PFSK-1 (cell line): ENCODE results near the gene MAP7.

Experiments
- FOXP2 ChIP-seq: optimal IDR thresholded peaks from 2 replicates; pipeline ENCODE3; 2011; ENCODE audit warnings: borderline replicate concordance, control low read depth, inconsistent platforms; ENCODE audit not compliant: insufficient read depth; ENCODE audit errors: extremely low read length, extremely low read depth
- POLR2AphosphoS5 ChIP-seq: IDR thresholded peaks from 2 replicates; pipeline ENCODE4 v1.6.1; 2012; ENCODE audit warnings: low read depth, mild to moderate bottlenecking, control low read depth, low read length, moderate library complexity
- SIN3A ChIP-seq: IDR thresholded peaks from 2 replicates; pipeline ENCODE4 v1.6.1; 2012; ENCODE audit warnings: mild to moderate bottlenecking, low read length, moderate library complexity, borderline replicate concordance; ENCODE audit not compliant: insufficient read depth
- TAF1 ChIP-seq: IDR thresholded peaks from 2 replicates; pipeline ENCODE4 v1.6.1; 2012; ENCODE audit warnings: low read length, control low read depth, borderline replicate concordance; ENCODE audit not compliant: insufficient read depth
- TF ChIP-seq, protein P1 (sequence below), 2 experiments: IDR thresholded peaks; 2 replicates each; pipeline versions ENCODE4 v1.6.1 to v1.8.0; 2011 to 2012; ENCODE audit warnings: low read depth in 2 of 2, low read length in 2 of 2, control low read depth in 1 of 2, inconsistent platforms in 1 of 2, mild to moderate bottlenecking in 1 of 2, moderate library complexity in 1 of 2; ENCODE audit not compliant: insufficient read depth in 1 of 2

Gene MAP7

DNA sequence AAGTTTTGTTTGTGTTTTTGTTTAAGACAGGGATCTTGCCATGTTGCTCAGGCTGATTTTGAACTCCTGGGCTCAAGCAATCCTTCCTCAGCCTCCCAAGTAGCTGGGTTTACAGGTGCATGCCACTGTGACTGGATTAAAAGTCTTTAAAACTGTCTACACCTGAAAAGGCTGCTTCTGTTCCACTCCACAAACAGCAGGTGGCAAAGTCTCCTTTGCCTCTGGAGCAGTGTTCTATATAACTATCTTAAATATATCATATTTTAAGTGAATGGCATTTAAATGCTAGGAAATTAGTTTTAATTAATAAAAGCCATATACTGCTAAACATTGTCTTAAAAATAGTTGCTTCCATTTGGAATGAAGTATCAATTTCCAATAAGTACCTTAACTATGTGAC is 171.3 kb downstream of the MAP7 start:
- TF ChIP-seq TAF1 (no peak), SIN3A (no peak), POLR2AphosphoS5 (no peak), FOXP2 (no peak)
- TF ChIP-seq, protein P1, sequence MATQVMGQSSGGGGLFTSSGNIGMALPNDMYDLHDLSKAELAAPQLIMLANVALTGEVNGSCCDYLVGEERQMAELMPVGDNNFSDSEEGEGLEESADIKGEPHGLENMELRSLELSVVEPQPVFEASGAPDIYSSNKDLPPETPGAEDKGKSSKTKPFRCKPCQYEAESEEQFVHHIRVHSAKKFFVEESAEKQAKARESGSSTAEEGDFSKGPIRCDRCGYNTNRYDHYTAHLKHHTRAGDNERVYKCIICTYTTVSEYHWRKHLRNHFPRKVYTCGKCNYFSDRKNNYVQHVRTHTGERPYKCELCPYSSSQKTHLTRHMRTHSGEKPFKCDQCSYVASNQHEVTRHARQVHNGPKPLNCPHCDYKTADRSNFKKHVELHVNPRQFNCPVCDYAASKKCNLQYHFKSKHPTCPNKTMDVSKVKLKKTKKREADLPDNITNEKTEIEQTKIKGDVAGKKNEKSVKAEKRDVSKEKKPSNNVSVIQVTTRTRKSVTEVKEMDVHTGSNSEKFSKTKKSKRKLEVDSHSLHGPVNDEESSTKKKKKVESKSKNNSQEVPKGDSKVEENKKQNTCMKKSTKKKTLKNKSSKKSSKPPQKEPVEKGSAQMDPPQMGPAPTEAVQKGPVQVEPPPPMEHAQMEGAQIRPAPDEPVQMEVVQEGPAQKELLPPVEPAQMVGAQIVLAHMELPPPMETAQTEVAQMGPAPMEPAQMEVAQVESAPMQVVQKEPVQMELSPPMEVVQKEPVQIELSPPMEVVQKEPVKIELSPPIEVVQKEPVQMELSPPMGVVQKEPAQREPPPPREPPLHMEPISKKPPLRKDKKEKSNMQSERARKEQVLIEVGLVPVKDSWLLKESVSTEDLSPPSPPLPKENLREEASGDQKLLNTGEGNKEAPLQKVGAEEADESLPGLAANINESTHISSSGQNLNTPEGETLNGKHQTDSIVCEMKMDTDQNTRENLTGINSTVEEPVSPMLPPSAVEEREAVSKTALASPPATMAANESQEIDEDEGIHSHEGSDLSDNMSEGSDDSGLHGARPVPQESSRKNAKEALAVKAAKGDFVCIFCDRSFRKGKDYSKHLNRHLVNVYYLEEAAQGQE (IDR thresholded peaks at IDR 0.05; ENCODE audit: insufficient read depth in 1 of 2, low read depth in 2 of 2, low read length in 2 of 2) = no peak

DNA sequence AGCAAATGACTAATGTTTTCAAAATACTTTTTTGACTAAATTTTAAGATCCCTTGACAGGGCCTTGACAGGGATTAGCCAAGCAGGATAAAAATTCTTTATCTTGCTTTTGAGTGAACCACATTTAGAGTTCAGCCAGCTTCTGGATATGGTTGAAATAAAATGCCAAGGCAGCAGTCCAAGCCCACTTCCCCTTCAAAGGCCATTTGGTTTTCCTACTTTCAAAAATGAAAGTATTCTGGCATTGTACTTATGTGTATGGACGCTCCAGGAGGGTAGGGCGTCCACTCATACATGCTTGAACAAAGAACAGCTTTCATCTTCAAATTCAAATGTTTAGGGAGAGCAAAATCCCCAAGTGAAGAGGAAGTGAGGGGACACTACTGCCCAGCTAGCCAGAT is 178.3 kb downstream of the MAP7 start:
- TF ChIP-seq FOXP2 = no peak
- no peak for TF ChIP-seq TAF1
- TF ChIP-seq, protein P1 (IDR thresholded peaks at IDR 0.05; ENCODE audit: insufficient read depth in 1 of 2, low read depth in 2 of 2, low read length in 2 of 2) = no peak
- TF ChIP-seq POLR2AphosphoS5 = no peak
- no peak for TF ChIP-seq SIN3A

DNA sequence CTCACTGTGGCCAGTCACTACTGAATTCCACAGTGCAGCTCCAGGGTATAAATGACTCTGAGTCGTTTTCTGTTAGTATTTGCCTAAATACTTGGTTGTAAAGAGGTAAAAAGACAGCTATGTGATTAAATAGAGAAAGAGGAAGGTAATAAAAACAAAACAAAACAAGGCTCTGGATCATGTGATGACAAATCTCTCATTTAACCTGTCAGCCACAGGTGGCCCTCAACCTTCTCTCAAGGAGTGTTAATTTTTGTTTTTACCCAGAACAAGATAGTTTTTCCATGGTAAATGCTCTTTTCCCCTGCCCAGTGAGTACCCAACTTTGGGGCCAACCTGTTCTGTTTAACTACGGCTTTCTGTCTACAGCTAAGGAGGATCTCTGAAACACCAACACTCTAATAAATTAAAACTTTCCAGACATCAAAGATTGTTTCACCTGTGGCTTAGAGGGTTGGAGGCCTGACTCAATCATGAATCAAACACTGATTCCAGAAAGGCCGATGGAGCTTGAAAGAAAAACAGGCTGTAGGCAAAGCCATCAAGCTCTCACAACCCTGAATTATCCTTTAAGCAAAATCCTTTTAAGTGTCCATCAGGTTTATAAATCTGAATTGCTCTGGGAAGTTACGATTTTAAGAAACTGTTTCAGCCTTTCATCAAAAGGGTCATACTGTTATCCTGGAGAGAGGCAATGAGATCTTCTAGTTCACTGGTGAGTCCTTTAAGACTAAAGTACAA is 179.1 kb downstream of the MAP7 start:
- TF ChIP-seq, protein P1 (IDR thresholded peaks at IDR 0.05; ENCODE audit: insufficient read depth in 1 of 2, low read depth in 2 of 2, low read length in 2 of 2) = no peak
- no peak for TF ChIP-seq SIN3A
- TF ChIP-seq TAF1 = no peak
- TF ChIP-seq FOXP2 = no peak
- TF ChIP-seq POLR2AphosphoS5 = no peak

DNA sequence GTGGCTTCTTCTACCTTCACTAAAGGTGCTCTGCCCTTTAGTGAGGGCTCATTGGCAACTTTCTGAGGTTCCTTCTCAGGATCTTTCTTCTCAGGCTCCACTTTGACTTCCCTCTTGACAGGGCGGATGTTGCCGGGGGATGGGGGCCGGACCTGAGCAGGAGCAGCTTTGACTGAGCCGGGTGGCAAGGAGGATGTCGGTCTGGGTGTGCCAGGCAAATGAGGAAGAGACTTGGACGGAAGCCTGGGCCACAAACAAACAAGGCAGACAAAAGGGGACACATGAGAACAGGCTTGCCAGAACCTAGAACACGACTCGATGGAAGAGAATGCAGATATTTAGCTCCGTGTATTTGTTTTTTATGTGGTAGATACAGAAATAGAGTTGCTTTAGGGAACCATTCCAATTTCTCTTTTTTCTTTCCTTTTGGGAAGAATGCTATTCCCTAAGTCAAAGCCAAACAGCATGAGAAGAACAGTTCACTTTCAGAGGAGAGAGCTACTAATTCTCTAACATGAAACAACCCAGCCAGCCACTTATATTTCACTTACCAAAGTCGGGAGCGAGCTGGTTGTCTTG is 184.4 kb downstream of the MAP7 start:
- TF ChIP-seq TAF1 (no peak), POLR2AphosphoS5 (no peak), SIN3A (no peak), FOXP2 (no peak)
- TF ChIP-seq, protein P1 (IDR thresholded peaks at IDR 0.05; ENCODE audit: insufficient read depth in 1 of 2, low read depth in 2 of 2, low read length in 2 of 2) = no peak
